HepG2 (cell line): Measurements from ENCODE around the gene PRMT2. TPM values are rescaled to one million over a fixed set of nuclear protein-coding genes. Genes with fewer than 3 reads are reported as not detected.
A peak's percentile ranks its signal among the peaks of the same experiment; 100 is the strongest.

ENCODE experiments used
- ATAC-seq: fragments of 200-7000 bp; cut with Tn5 transposase; 3 replicates; pipeline ENCODE4 v1.9.1; 2020; ENCODE audit warnings: mild to moderate bottlenecking, moderate library complexity
- BruUV-seq: library from RNA; stranded (reverse); fragments of 400-500 nt; replicated peaks from 2 replicates; lab custom pipeline; 2021; lab: Mats Ljungman, UMichigan
- CTCF ChIA-PET: fragments of 300-600 bp; formaldehyde crosslinking; extraction: SDS; loops from one replicate; lab custom pipeline; 2021; ENCODE audit warnings: low total read pairs, inconsistent platforms, low intra/inter-chr PET ratio; lab: Yijun Ruan, JAX
- POLR2A ChIA-PET: fragments of 350-600 bp; sonication (Branson Sonifier 250); formaldehyde crosslinking; loops from one replicate; lab custom pipeline; 2020; ENCODE audit warnings: antibody characterized with exemption, inconsistent platforms; lab: Yijun Ruan, JAX
- DNase-seq: peaks from one replicate; pipeline ENCODE4 v3.0.0-alpha.2; 2015; ENCODE audit warnings: low spot score
- FAIRE-seq: peaks from 3 replicates; lab custom pipeline; 2011; peaks lifted over from hg19 to GRCh38; lab: Jason Lieb, UNC
- H2AFZ ChIP-seq: one replicate; pipeline ENCODE4 v1.6.1; 2011; ENCODE audit warnings: low read length, inconsistent platforms
- H3K27ac ChIP-seq: fragments of 300-600 bp; 3 replicates; pipeline ENCODE4 v1.8.0; 2011; ENCODE audit warnings: mixed run types, mild to moderate bottlenecking, mixed read lengths, low read length, inconsistent platforms; ENCODE audit not compliant: insufficient read depth; ENCODE audit errors: extremely low read length
- H3K27me3 ChIP-seq, 2 experiments: fragments of 200-600 bp in 1 of 2; 2 replicates in 1 of 2; 3 replicates in 1 of 2; pipeline versions ENCODE4 v1.6.0 to v1.8.0; 2011; ENCODE audit warnings: low read length in 2 of 2, mild to moderate bottlenecking in 2 of 2, moderate library complexity in 2 of 2, inconsistent platforms in 1 of 2; ENCODE audit not compliant: insufficient read depth in 2 of 2, control insufficient read depth in 1 of 2
- H3K36me3 ChIP-seq, 2 experiments: fragments of 200-600 bp in 1 of 2; replicated peaks in 1 of 2; 2 replicates in 1 of 2; 3 replicates in 1 of 2; pipeline versions ENCODE4 v1.5.1 to v1.8.0; 2011; ENCODE audit warnings: low read length in 2 of 2, inconsistent platforms in 1 of 2; ENCODE audit not compliant: insufficient read depth in 2 of 2, control insufficient read depth in 1 of 2
- H3K4me1 ChIP-seq: 2 replicates; pipeline ENCODE4 v1.5.1; 2012; ENCODE audit warnings: low read length, inconsistent platforms; ENCODE audit not compliant: insufficient read depth
- H3K4me2 ChIP-seq: 2 replicates; pipeline ENCODE4 v1.6.0; 2011; ENCODE audit warnings: low read depth, low read length, inconsistent platforms
- H3K4me3 ChIP-seq, 3 experiments: fragments of 200-600 bp in 1 of 3; sonication (generic), shearing (Covaris generic) in 1 of 3; replicated peaks in 1 of 3; 2 replicates each; pipeline ENCODE4 v1.5.1; 2011 to 2016; ENCODE audit warnings: low read length in 3 of 3, inconsistent platforms in 2 of 3, low read depth in 2 of 3, mild to moderate bottlenecking in 2 of 3, control low read depth in 1 of 3, mixed read lengths in 1 of 3; ENCODE audit not compliant: insufficient read depth in 1 of 3
- H3K79me2 ChIP-seq: one replicate; pipeline ENCODE4 v1.6.1; 2011; ENCODE audit warnings: low read length, inconsistent platforms; ENCODE audit not compliant: insufficient read depth
- H3K9ac ChIP-seq: 2 replicates; pipeline ENCODE4 v1.6.0; 2011; ENCODE audit warnings: mild to moderate bottlenecking, low read depth, low read length, inconsistent platforms; ENCODE audit not compliant: insufficient read depth
- H3K9me3 ChIP-seq: 2 replicates; pipeline ENCODE4 v1.5.1; 2012; ENCODE audit warnings: mild to moderate bottlenecking, low read length
- H4K20me1 ChIP-seq: 2 replicates; pipeline ENCODE4 v1.6.0; 2011; ENCODE audit warnings: inconsistent platforms, mild to moderate bottlenecking, low read length, moderate library complexity; ENCODE audit not compliant: insufficient read depth
- CENPX ChIP-seq: sonication (generic); formaldehyde crosslinking; IDR thresholded peaks from 2 replicates; pipeline ENCODE4 v1.9.0; 2021; ENCODE audit warnings: mild to moderate bottlenecking, missing genetic modification reagents, moderate library complexity
- KLF9 ChIP-seq: IDR thresholded peaks from 2 replicates; pipeline ENCODE4 v1.6.1; 2016; ENCODE audit warnings: low read depth
- RBM39 ChIP-seq: fragments of 200-400 bp; formaldehyde crosslinking; IDR thresholded peaks from one replicate; pipeline ENCODE4 v1.6.1; 2018; ENCODE audit warnings: antibody characterized with exemption, mild to moderate bottlenecking, low read depth, low read length; ENCODE audit not compliant: poor library complexity, severe bottlenecking
- TP53 ChIP-seq: sonication (generic); formaldehyde crosslinking; conservative IDR thresholded peaks from 2 replicates; pipeline ENCODE4 v1.4.0; 2020; ENCODE audit warnings: missing genetic modification reagents
- YEATS2 ChIP-seq: sonication (generic); formaldehyde crosslinking; IDR thresholded peaks from 2 replicates; pipeline ENCODE4 v1.4.0; 2020; ENCODE audit warnings: missing genetic modification reagents, borderline replicate concordance
- ZNF354B ChIP-seq: sonication (generic); formaldehyde crosslinking; IDR thresholded peaks from 2 replicates; pipeline ENCODE4 v1.8.0; 2022; ENCODE audit warnings: mild to moderate bottlenecking, missing genetic modification reagents
- WGBS: methylation state at CpG from one replicate; pipeline ENCODE4 v1.1.6; 2017; ENCODE audit warnings: low lambda C conversion rate; 5-methylcytosine and 5-hydroxymethylcytosine counted together
- in situ Hi-C: cut with HindIII; loops from 2 replicates; pipeline ENCODE4 v1.10.0; 2017; ENCODE audit warnings: low pct_unique_long_range_greater_than_20kb; ENCODE audit not compliant: extremely low pct_ligation_motif_present
- intact Hi-C: fragments of 100-400 bp; cut with micrococcal nuclease; formaldehyde crosslinking; loops from one replicate; pipeline ENCODE4 v1.10.0; 2022; ENCODE audit not compliant: unreplicated experiment
- polyA plus RNA-seq, 8 experiments: library from polyadenylated mRNA; depleted of rRNA in 3 of 8; stranded (reverse) in 7 of 8; unstranded in 1 of 8; fragments of >200 nt; fragmentation: Illumina TruSeq in 4 of 8; extraction: Trizol in 4 of 8; gene quantifications; 2 replicates each; pipeline versions ENCODE4 v1.2.1 to v1.2.3, GENCODE V29; 2011 to 2016; ENCODE audit warnings: low read depth in 4 of 8, missing spikeins in 1 of 8, mixed read lengths in 1 of 8; ENCODE audit not compliant: insufficient read depth in 1 of 8
- total RNA-seq, 5 experiments: library from RNA; depleted of rRNA; stranded (reverse); fragments of >200 nt; fragmentation: Illumina TruSeq; extraction: Trizol; gene quantifications; 2 replicates each; pipeline ENCODE4 v1.2.3, GENCODE V29; 2016; ENCODE audit warnings: low read depth in 1 of 5
- TF ChIP-seq, protein P1 (sequence below): sonication (generic); formaldehyde crosslinking; IDR thresholded peaks from 2 replicates; pipeline ENCODE4 v1.4.0; 2020; ENCODE audit warnings: low read depth, missing genetic modification reagents

Gene PRMT2
- total and polyA plus RNA-seq, 2 of the 13 experiments (the other 11 are each of a cell fraction or from before 2014, with no cell fraction given), result 54.4 to 78.8 TPM

DNA sequence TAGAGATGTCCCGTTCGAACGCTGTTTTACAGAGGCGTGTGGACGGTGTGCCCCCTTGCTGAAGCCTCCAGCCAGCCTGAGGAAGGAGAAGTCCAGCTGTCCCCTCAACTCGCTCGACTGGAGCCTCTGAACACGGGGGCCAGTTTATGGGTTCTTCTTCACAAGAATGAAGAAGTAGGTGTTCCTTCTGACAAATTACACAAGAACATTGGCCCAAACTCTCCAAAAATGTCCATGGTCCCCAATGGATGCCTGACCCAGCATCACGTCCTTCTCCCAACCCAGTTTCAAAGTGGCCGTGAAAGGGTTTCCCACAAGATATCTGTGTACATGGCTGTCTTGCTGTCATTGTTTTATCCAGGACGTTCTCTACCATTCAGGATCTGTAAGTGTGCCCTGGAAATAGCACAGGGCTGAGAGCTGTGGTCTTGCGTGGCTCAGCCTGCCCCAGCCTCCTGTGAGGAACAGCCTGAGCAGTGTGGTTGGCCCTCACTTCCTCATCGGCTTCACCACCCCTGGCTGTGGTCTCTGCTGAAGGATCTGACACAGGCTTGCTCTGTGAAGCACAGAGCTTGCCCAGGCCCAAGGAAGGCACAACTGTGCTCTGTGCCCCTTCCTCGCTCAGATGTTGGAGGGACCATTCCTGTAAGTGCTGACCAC, 29.6 kb upstream of the PRMT2 start:
- no peaks in the 10 kb centered on the region for H3K36me3 ChIP-seq
- ChIA-PET POLR2A (interaction anchor here (0.9 kb wide), 1 partner anchor 30 kb away, joined by 3 read pairs; the partner anchor contains the start of gene PRMT2), CTCF (no interaction called here)
- no peak overlapping the region for H2AFZ ChIP-seq
- no peak for FAIRE-seq
- ATAC-seq, result peak; percentile 21; the same call in 1 of the 3 replicates
- H3K27me3 ChIP-seq, result peaks cover 0 to 33% of the 10 kb centered on the region in 2 experiments; a peak in 4 of 5 replicates
- no peak overlapping the region for H3K27ac ChIP-seq
- no peaks in the 10 kb centered on the region for H3K9me3 ChIP-seq
- no peak overlapping the region for H3K4me3 ChIP-seq
- in situ Hi-C loops (no loop called here), intact Hi-C loops (no loop called here)
- peaks cover 35% of the 10 kb centered on the region for H3K4me1 ChIP-seq
- no peak for DNase-seq
- no peak overlapping the region for H3K9ac ChIP-seq
- H3K4me2 ChIP-seq, result no peak overlapping the region
- BruUV-seq, result no TSS peak
- TF ChIP-seq YEATS2 (CRISPR knock-in tag) (no peak), TP53 (CRISPR knock-in tag) (no peak), ZNF354B (CRISPR knock-in tag) (no peak), RBM39 (no peak), KLF9 (CRISPR knock-in tag) (no peak), CENPX (CRISPR knock-in tag) (no peak)
- TF ChIP-seq, protein P1, sequence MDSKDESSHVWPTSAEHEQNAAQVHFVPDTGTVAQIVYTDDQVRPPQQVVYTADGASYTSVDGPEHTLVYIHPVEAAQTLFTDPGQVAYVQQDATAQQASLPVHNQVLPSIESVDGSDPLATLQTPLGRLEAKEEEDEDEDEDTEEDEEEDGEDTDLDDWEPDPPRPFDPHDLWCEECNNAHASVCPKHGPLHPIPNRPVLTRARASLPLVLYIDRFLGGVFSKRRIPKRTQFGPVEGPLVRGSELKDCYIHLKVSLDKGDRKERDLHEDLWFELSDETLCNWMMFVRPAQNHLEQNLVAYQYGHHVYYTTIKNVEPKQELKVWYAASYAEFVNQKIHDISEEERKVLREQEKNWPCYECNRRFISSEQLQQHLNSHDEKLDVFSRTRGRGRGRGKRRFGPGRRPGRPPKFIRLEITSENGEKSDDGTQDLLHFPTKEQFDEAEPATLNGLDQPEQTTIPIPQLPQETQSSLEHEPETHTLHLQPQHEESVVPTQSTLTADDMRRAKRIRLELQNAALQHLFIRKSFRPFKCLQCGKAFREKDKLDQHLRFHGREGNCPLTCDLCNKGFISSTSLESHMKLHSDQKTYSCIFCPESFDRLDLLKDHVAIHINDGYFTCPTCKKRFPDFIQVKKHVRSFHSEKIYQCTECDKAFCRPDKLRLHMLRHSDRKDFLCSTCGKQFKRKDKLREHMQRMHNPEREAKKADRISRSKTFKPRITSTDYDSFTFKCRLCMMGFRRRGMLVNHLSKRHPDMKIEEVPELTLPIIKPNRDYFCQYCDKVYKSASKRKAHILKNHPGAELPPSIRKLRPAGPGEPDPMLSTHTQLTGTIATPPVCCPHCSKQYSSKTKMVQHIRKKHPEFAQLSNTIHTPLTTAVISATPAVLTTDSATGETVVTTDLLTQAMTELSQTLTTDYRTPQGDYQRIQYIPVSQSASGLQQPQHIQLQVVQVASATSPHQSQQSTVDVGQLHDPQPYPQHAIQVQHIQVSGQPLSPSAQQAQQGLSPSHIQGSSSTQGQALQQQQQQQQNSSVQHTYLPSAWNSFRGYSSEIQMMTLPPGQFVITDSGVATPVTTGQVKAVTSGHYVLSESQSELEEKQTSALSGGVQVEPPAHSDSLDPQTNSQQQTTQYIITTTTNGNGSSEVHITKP (CRISPR knock-in tag), result no peak
- H4K20me1 ChIP-seq, result no peaks in the 10 kb centered on the region
- no peaks in the 10 kb centered on the region for H3K79me2 ChIP-seq
- WGBS, result 69% methylated on average over 8 of the region's 14 CpGs
